ENCODE data around the gene AP3S2.

GRCh38 chr15:89801471-89802195, 92.2 kb downstream of the AP3S2 start:
- no peak for TF ChIP-seq SUZ12 (IDR thresholded peaks at IDR 0.05; ENCODE audit: extremely low read depth, insufficient read depth, insufficient read length)
- TF ChIP-seq YY1 (IDR thresholded peaks at IDR 0.05; ENCODE audit: insufficient read depth, insufficient read length) = no peak
- TF ChIP-seq ZNF274 (IDR thresholded peaks at IDR 0.05; ENCODE audit: low read depth, low read length) = no peak

Data from NT2/D1 (cell line).